GM12872 (cell line): ENCODE measurements around the gene UMAD1.

Experiments
- CTCF ChIP-seq: IDR thresholded peaks from 3 replicates; pipeline ENCODE4 v1.5.1; 2011; ENCODE audit warnings: low read depth, mild to moderate bottlenecking, low read length, moderate library complexity; ENCODE audit not compliant: insufficient read depth

UMAD1 gene

GRCh38 chr7:7821517-7821916 is 181.0 kb downstream of the UMAD1 start:
- TF ChIP-seq CTCF = no peak

DNA sequence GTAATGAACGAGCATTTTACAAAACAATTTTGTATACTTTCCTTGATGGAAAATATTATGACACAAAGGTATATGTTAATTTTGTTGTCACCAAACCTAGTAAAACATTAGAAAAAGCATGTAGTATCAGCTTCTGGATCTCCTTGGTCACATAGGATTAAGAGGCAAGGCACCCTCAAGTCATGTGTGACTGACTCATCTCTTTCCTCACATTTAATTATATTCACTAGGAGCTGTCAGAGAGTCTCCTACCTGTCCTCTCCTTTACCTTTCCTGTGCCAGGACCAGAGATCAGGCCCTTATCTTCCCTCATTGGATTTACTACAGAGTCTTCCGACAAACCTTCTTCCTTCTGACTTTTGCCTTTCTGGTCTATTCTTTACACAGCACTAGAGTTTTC is 189.1 kb downstream of the UMAD1 start:
- TF ChIP-seq CTCF = no peak

DNA sequence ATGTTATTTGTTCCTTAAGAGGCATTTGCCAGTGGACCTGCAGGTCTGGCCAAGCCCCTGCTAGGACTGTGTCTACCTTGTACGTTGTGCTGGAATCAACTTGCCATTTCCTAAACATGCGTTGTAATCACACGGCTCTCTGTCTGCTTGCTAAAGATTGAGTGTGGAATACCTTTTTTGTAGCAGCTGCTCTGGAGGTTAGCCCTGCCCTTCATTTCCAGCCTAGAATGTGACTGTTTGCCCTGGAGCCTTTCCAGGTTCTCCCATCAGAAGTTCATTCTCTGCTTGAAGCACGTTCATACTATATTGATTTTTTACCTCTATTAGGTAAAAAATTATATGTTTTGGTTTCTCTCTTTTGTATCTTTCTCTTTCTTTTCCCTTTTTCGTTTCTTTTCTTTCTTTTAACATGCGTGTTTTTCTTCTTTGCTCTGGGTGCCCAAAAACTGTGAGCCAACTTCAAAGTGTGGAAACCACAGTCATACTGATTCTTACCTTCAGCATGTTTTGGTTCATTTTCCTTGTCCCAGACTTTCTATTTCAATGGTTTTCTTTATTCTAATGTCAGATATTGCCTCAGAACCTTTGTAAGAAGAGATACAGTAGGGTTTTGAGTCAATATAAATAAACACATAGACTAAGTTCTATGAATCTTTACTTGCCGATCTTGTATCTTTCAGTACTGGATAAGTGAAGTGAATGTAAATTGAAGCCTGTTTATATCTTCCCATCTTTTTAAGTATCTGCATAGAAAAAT is 189.7 kb downstream of the UMAD1 start:
- TF ChIP-seq CTCF = no peak

DNA sequence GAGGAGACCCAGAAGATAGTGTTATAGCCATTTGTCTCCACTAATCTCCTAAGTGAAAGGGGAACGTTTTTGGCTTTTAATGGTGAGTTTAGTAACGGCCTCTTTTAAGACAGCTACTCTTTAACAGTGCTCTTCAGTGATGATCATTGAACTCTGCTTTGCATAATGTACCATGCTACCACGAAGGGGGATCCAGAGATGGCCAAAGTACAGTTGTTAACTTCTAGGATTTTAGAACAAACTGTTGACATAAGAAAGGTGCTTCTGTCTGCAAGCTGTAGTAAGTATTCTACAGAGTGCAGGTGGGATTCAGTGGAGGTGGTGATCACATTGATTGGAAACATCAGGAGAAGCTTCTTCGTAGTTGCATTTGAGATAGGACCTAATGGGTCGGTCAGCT is 192.0 kb downstream of the UMAD1 start:
- no peak for TF ChIP-seq CTCF

DNA sequence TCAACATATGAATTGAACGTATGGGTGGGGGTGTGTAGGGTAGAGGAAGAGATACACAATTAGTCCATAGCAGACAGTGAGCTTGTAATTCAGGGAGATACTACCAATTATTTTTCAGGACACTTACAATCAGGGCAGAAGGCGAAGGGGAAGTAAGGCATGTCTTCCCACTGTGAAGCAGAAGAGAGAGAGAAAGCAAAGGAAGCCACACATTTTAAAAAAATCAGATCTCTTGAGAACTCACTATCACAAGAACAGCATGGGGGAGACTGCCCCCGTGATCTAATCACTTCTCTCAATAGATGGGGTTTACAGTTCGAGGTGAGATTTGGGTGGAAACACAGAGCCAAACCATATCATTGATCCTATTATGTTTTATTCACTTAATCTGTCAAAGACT is 194.2 kb downstream of the UMAD1 start:
- TF ChIP-seq CTCF = no peak

DNA sequence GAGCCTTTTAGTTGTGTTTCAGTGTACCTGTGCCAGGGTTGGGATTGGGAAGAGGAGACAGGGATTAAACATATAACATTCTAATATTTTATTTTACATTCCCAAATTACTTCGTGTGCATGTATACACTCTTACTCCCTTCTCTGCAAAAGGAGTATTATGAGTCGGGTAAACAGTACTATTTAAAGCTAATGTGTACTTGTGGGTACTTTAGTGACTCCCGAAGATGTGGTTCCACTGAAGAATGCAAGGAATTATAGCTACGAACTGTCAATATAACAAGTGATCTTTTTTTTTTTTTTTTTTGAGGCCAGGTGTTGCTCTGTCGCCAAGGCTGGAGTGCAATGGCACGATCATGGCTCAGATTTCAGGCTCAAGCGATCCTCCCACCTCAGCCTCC is 200.5 kb downstream of the UMAD1 start:
- TF ChIP-seq CTCF = no peak

- TF ChIP-seq CTCF = no peak
Measured at GRCh38 chr7:7843240-7843639, 202.7 kb downstream of the UMAD1 start.

GRCh38 chr7:7843972-7844371 is 203.4 kb downstream of the UMAD1 start:
- TF ChIP-seq CTCF = no peak
